Upper lobe of left lung (tissue), 6 donors: ENCODE measurements around the gene ADI1. TPM values are rescaled to one million over a fixed set of nuclear protein-coding genes. Genes with fewer than 3 reads are reported as not detected.
"Not testable (repeated sequence)": the region's sequence is repeated elsewhere in the genome, so short reads cannot be mapped to it uniquely, and the experiment has no call there.

ENCODE experiments used
- ATAC-seq, 2 donors: fragments of 200-7000 bp; cut with Tn5 transposase; one replicate each; pipeline ENCODE4 v1.9.1; 2022; ENCODE audit warnings: mild to moderate bottlenecking in 2 of 2, moderate library complexity in 2 of 2; ENCODE audit not compliant: low FRiP score in 2 of 2
- DNase-seq, 2 donors: peaks; one replicate each; pipeline ENCODE4 v3.0.0-alpha.2; 2019 to 2020
- H3K27ac ChIP-seq, 4 donors: fragments of 200-600 bp; sonication (generic); one replicate each; pipeline ENCODE4 v1.5.1; 2016 to 2019
- H3K27me3 ChIP-seq, 4 donors: fragments of 200-600 bp; sonication (generic); one replicate each; pipeline ENCODE4 v1.5.1; 2017 to 2019
- H3K36me3 ChIP-seq, 4 donors: fragments of 200-600 bp; sonication (generic); one replicate each; pipeline ENCODE4 v1.5.1; 2016 to 2019
- H3K4me1 ChIP-seq, 4 donors: fragments of 200-600 bp; sonication (generic); one replicate each; pipeline ENCODE4 v1.5.1; 2018 to 2019
- H3K4me3 ChIP-seq, 4 donors: fragments of 200-600 bp; sonication (generic); one replicate each; pipeline ENCODE4 v1.5.1; 2017 to 2019; ENCODE audit warnings: mild to moderate bottlenecking in 2 of 4, moderate library complexity in 1 of 4
- H3K9me3 ChIP-seq, 4 donors: fragments of 200-600 bp; sonication (generic); one replicate each; pipeline ENCODE4 v1.5.1; 2018 to 2019
- EP300 ChIP-seq, 4 donors: sonication (generic); formaldehyde crosslinking; IDR thresholded peaks; one replicate each; pipeline ENCODE4 v1.5.1; 2017; ENCODE audit warnings: antibody characterized with exemption in 4 of 4, control low read depth in 2 of 4
- POLR2A ChIP-seq, 4 donors: fragments of 450-650 bp; IDR thresholded peaks; one replicate each; pipeline ENCODE4 v1.5.1; 2016 to 2017; ENCODE audit warnings: antibody characterized with exemption in 4 of 4, mild to moderate bottlenecking in 2 of 4
- POLR2AphosphoS5 ChIP-seq, 2 donors: sonication (generic); formaldehyde crosslinking; IDR thresholded peaks; one replicate each; pipeline ENCODE4 v1.5.1; 2017; ENCODE audit warnings: antibody characterized with exemption in 2 of 2
- WGBS, 2 donors: methylation state at CpG; one replicate each; pipeline ENCODE4 v1.1.5; 2017 to 2018; 5-methylcytosine and 5-hydroxymethylcytosine counted together
- total RNA-seq, 6 donors: library from RNA; depleted of rRNA in 4 of 6; stranded (reverse); fragments of >200 nt in 4 of 6; gene quantifications; one replicate each; pipeline versions ENCODE4 v1.1.0 to v1.2.1, GENCODE V29; 2016 to 2021
- TF ChIP-seq, protein P1 (sequence below), 6 experiments: fragments of 450-650 bp in 4 of 6; fragments of 200-600 bp in 2 of 6; sonication (generic) in 2 of 6; IDR thresholded peaks; one replicate each; pipeline ENCODE4 v1.5.1; 2016 to 2019; ENCODE audit warnings: antibody characterized with exemption in 6 of 6
- donor health status: DM: no; HTN: no; CAD: no; lungs with moderate emphysema.
- donor health status: DM: no; HTN: yes; CAD: no; lungs with severe emphysema.

The ADI1 gene
- total RNA-seq, 6 donors from 2014 or later: 40.9 to 87.3 (median 77.3) TPM

DNA sequence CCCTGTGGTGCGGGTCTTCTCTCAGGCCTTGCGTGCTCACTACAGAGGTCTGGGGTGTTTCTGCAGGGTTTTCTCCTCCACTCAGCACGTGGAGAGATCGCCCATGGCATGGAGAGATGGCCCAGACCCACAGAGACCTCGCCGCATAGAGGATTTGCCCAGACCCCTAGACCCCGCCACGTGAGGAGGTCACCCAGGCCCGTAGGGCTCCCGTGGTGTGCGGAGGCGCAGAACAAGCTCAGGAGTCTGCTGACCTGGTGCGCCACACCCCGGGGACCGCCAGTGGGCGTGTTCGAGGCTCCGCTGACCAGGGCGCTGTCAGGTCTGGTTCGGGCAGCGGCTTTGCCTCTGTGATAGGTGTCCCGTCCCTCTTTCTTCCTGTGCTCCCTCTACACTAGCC is 64.5 kb downstream of the ADI1 start:
- DNase-seq (peak in 1 of 2 donors; percentile 76), ATAC-seq (no peak)
- no peak overlapping the region for H3K4me3 ChIP-seq
- no peaks in the 10 kb centered on the region for H3K9me3 ChIP-seq
- H3K4me1 ChIP-seq: peaks cover 0 to 6% (median 2%) of the 10 kb centered on the region in 4 donors
- WGBS, 2 donors: 94 to 97% methylated on average over 22 of the region's 22 CpGs
- no peak overlapping the region for H3K27ac ChIP-seq
- no peaks in the 10 kb centered on the region for H3K27me3 ChIP-seq
- TF ChIP-seq EP300 (IDR thresholded peaks at IDR 0.05) (no peak), POLR2AphosphoS5 (IDR thresholded peaks at IDR 0.05) (no peak), POLR2A (IDR thresholded peaks at IDR 0.05) (no peak)
- TF ChIP-seq, protein P1, sequence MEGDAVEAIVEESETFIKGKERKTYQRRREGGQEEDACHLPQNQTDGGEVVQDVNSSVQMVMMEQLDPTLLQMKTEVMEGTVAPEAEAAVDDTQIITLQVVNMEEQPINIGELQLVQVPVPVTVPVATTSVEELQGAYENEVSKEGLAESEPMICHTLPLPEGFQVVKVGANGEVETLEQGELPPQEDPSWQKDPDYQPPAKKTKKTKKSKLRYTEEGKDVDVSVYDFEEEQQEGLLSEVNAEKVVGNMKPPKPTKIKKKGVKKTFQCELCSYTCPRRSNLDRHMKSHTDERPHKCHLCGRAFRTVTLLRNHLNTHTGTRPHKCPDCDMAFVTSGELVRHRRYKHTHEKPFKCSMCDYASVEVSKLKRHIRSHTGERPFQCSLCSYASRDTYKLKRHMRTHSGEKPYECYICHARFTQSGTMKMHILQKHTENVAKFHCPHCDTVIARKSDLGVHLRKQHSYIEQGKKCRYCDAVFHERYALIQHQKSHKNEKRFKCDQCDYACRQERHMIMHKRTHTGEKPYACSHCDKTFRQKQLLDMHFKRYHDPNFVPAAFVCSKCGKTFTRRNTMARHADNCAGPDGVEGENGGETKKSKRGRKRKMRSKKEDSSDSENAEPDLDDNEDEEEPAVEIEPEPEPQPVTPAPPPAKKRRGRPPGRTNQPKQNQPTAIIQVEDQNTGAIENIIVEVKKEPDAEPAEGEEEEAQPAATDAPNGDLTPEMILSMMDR (IDR thresholded peaks at IDR 0.05): no peak
- H3K36me3 ChIP-seq: peaks cover 0 to 50% (median 20%) of the 10 kb centered on the region in 4 donors

DNA sequence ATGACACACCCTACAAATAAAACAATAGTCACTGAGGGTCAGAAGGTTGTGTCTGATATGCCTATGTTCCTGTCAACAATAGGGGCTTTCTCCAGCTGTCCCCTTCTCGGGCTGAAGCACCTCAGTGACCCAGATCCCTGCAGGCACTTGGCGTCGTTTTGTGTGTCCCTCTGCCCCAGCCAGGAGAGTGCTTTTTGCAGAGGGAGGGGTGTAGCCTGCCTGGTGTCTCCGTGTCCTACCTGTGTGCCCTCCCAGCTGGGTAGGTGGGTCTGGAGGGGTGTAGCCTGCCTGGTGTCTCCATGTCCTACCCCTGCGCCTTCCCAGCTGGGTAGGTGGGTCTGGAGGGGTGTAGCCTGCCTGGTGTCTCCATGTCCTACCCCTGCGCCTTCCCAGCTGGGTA is 65.3 kb downstream of the ADI1 start:
- not testable (repeated sequence) for H3K4me1 ChIP-seq, ATAC-seq, H3K4me3 ChIP-seq, H3K9me3 ChIP-seq, DNase-seq, H3K27me3 ChIP-seq
- 86 to 93% methylated on average over 5 to 6 of the region's 6 CpGs for WGBS, 2 donors
- H3K27ac ChIP-seq: peak overlapping the region in 1 of 4 donors; percentile 19
- peaks cover 0 to 57% (median 23%) of the 10 kb centered on the region in 4 donors for H3K36me3 ChIP-seq

DNA sequence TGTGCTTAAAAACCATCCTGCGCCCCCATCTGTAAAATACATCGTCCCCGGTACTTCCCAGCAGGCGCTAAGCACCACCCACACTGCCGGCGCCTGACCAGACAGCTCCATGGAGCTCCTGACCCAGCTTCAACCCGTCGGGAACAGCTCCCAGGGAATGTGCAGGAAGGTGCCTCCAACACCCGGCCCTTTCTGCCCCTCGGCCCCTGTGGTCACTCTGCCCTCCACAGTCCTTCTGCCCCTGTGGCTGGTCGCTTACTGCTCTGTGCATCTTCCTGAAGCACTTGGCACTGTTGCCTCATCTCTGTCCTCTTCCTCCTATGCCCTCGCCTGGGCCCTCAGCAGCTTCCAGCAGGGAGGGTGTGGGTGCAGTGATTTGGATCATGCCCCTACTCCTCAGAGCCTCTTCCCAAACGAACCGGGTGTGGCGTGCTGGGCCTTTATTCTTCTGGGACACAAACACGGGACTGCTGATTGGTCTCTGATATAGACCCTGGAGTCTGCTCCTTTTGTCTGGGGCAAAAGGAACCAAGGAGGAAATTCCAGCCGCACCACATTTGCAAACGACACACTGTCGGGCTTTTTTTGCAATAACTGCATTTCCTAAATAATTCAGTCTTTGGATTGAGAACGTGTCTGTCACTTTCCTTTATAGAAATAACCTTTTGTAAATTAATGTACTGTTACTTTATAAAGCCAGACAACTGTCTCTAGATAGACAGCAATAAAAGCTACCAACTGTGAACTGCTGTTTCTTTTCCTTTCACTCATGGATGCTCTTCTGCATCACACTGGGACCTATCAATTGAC is 65.9 kb downstream of the ADI1 start:
- no peak overlapping the region for H3K4me3 ChIP-seq
- 61 to 66% methylated on average over 20 of the region's 20 CpGs for WGBS, 2 donors
- TF ChIP-seq EP300 (IDR thresholded peaks at IDR 0.05): no peak
- TF ChIP-seq, protein P1 (IDR thresholded peaks at IDR 0.05): no peak
- TF ChIP-seq POLR2A (IDR thresholded peaks at IDR 0.05): no peak
- TF ChIP-seq POLR2AphosphoS5 (IDR thresholded peaks at IDR 0.05): no peak
- peak in 1 of 2 donors; percentile 17 for ATAC-seq
- no peaks in the 10 kb centered on the region for H3K9me3 ChIP-seq
- H3K27me3 ChIP-seq: no peaks in the 10 kb centered on the region
- peak overlapping the region in 1 of 4 donors; percentile 34 for H3K27ac ChIP-seq
- DNase-seq: no peak
- peaks cover 0 to 51% (median 24%) of the 10 kb centered on the region in 4 donors for H3K36me3 ChIP-seq
- peaks cover 0 to 2% (median 0%) of the 10 kb centered on the region in 4 donors for H3K4me1 ChIP-seq

DNA sequence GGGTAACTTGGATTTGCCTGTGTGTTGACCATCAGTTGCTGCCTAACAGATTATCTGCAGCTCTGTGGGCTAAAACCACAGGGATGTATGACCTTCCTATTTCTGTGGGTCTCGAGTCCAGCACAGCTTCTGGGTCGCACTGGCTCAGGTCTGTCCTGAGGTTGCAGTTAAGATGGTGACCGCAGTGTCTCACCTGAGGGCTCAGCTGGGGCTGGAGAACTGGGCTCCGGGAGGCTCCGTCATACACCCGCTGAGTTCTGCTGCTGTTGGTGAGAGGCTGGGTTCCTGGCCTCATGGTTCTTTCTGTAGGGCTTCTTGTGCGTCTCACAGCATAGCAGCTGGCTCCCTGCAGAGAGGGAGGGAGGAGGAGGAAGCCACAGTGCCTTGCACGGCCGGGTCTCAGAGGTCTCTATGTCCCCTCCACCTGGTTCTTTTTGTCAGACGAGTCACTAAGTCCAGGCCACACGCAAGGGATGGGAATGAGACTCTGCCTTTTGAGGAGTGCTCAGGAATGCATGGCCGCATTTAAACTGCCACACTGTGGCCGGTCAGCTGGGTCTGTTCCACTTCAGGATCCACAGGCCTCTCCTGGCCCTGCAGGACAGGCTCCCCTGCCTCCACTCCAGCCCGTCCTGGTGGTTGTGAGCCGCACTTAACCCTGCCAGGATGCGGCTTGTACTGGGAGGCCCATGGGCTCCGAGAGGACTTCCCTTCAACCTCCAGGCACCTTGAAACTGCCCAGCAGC is 67.2 kb downstream of the ADI1 start:
- Histone ChIP-seq H3K4me3 (no peak overlapping the region), H3K36me3 (peaks cover 0 to 48% (median 23%) of the 10 kb centered on the region in 4 donors), H3K27ac (no peak overlapping the region), H3K27me3 (no peaks in the 10 kb centered on the region), H3K4me1 (peaks cover 0 to 8% (median 2%) of the 10 kb centered on the region in 4 donors), H3K9me3 (no peaks in the 10 kb centered on the region)
- no peak for ATAC-seq
- DNase-seq: no peak
- 88 to 94% methylated on average over 13 to 17 of the region's 17 CpGs for WGBS, 2 donors
- TF ChIP-seq POLR2A (IDR thresholded peaks at IDR 0.05) (no peak), EP300 (IDR thresholded peaks at IDR 0.05) (no peak), POLR2AphosphoS5 (IDR thresholded peaks at IDR 0.05) (no peak)
- TF ChIP-seq, protein P1 (IDR thresholded peaks at IDR 0.05): no peak

DNA sequence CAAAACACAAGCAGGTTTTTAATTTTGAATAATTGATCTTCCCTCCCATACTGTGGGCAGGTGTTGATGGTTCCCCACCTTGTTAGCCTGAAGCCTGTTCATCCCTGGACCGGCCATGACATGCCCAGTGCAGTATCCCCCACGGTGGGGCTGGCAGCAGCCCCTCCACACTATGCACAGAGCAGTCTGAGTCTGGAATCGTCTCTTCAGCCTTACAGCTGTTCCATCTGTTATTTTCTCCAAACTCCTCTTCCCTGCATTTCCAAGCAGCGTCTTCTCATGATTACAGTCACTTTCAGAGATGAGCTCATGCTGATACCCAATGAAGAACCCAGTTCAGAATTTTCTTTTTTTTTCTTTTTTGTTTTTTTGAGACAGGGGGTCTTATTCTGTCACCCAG is 68.2 kb downstream of the ADI1 start:
- no peak overlapping the region for H3K27ac ChIP-seq
- H3K4me1 ChIP-seq: peaks cover 0 to 8% (median 2%) of the 10 kb centered on the region in 4 donors
- ATAC-seq (no peak), DNase-seq (no peak)
- no peaks in the 10 kb centered on the region for H3K27me3 ChIP-seq
- WGBS, 2 donors: 95 to 97% methylated on average over 4 of the region's 4 CpGs
- no peak overlapping the region for H3K4me3 ChIP-seq
- H3K9me3 ChIP-seq: no peaks in the 10 kb centered on the region
- TF ChIP-seq EP300 (IDR thresholded peaks at IDR 0.05): no peak
- TF ChIP-seq, protein P1 (IDR thresholded peaks at IDR 0.05): no peak
- TF ChIP-seq POLR2AphosphoS5 (IDR thresholded peaks at IDR 0.05): no peak
- no peak for TF ChIP-seq POLR2A (IDR thresholded peaks at IDR 0.05)
- peaks cover 5 to 48% (median 29%) of the 10 kb centered on the region in 4 donors for H3K36me3 ChIP-seq
